Iris pigment epithelial cell (primary cell): ENCODE data around the gene DOCK8.

ENCODE experiments used
- DNase-seq: peaks from one replicate; pipeline ENCODE4 v3.0.0-alpha.2; 2011; ENCODE audit warnings: low read depth

The DOCK8 gene

DNA sequence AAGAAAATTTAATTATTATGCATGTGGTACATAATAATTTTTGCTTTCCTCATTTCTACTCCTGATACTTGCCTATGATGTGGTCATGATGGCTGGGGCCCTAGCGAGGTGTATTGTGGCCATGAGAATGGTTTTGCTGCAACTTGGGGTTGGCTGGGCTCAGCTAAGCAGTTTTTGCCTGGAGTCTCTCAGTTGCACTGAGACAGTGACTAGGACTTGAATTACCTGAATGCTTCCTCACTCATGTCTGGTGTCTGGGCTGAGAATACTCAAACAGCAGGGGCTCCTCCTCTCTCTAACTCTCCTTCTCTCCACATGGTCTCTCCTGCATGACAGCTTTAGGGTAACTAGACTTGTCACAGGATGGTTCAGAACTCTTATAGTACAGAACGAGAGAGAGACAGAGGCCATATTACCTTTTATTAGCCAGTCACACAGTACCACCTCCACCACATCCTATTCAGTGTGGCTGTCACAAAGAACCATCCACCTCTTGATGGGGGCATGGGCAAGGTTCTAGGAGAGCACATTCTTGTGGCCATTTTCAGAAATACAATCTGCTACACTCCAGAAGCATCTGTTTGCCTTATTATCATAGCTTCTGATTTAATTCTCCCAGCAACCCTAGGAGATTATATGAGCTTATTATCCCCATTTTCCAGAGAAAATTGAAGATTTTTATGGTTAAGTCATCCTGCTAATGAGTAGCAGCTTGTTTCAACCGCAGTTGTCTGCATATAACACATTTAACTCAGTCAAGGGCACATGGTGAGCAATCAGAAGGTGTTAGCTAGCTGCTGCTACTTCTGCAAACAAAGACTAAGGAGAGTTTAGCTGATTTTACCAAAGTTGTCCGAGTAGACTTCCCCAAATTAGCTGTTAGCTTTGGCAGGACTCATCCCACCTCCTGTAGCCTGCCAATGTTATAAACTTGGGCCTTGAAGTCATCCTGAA, 245.1 kb downstream of the DOCK8 start:
- no peak for DNase-seq

GRCh38 chr9:462121-462520, 247.5 kb downstream of the DOCK8 start:
- DNase-seq = no peak

- no peak for DNase-seq
These were observed 247.9 kb downstream of the DOCK8 start for GRCh38 chr9:462606-463005.

DNA sequence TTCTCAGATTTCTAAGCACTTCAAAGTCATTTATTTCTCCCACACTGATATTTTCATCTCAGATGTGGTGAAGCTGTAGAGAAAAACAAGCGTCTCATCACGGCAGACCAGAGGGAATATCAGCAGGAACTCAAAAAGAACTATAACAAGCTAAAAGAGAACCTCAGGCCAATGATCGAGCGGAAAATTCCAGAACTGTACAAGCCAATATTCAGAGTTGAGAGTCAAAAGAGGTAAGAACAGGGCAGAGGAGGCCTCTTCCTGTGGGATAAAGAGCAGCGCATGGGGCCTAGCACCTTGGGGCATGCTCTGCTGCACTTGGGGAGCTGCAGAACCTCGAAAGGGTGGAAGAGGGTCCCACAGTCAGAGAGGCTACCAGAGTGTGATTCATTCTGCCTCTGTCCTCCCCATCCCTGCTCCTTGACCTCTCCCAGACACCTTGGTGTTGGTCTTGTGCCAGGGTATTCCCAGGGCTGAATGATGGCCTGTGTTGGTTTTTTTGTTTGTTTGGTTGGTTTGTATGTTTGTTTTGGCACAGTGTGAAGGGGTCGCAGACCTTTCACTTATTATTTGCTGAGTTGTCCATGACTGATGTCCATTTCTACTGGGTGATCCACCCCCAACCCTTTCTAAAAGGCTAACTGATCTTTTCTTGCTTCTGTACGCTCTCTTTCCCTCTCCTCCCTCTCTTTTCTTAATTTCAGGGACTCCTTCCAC, 248.9 kb downstream of the DOCK8 start:
- DNase-seq = no peak

- no peak for DNase-seq
These were observed 252.1 kb downstream of the DOCK8 start for GRCh38 chr9:466747-467146.

- no peak for DNase-seq
These were observed 254.2 kb downstream of the DOCK8 start for GRCh38 chr9:468766-469426.

GRCh38 chr9:469672-470551, 255.2 kb downstream of the DOCK8 start:
- peak; percentile 74 for DNase-seq

- no peak for DNase-seq
These were observed 256.0 kb downstream of the DOCK8 start for GRCh38 chr9:470552-471194.

- DNase-seq = no peak
These were observed 256.7 kb downstream of the DOCK8 start for GRCh38 chr9:471320-471719.

DNA sequence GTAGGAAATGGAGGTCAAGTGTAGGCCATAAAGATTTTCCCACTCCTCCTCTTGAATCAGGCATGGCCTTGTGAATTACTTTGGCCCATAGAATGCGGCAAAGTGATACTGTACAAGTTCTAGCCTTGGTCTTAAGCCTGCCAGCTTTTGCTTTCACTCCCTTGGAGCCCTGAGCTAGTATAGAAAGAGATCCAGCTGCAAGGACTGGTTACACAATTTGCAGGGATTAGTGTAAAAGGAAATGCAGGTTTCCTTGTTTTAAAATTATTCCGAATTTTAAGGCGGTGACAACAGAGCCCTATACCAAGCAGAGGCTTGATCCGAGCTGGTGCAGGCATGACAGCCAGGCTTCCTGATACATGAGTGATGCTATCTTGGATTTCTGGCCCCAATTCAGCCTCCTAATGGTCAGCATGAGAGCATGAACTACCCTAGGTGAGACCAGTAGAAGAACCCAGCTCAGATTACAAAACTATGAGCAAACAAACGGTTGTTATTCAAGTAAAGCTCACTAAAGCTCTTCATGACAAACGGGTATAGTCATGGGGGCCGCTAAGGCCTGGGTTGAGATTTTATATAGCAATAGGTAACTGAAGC, 257.9 kb downstream of the DOCK8 start:
- DNase-seq = no peak

GRCh38 chr9:477193-477592, 262.5 kb downstream of the DOCK8 start:
- no peak for DNase-seq

- no peak for DNase-seq
These were observed 264.8 kb downstream of the DOCK8 start for GRCh38 chr9:479304-479970.

- no peak for DNase-seq
These were observed 265.3 kb downstream of the DOCK8 start for GRCh38 chr9:479971-480350.

- no peak for DNase-seq
These were observed 268.1 kb downstream of the DOCK8 start for GRCh38 chr9:482739-483138.

DNA sequence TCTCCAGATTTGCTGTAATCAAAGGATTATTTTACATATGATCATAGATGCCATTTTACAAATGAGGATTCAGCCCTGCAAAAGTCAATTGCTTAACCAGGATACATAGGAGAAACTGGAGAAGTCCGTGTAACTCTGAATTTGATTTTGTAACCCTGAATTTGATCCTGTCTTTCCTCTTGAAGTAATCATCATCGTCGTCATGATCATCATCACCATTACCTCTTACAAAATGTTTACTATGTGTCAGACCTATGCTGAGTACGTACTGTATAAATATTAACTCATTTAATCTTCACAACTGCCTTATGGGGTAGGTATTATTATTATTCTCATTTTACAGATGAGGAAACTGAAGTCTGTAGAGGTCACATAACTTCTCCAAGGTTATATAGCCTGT, 271.5 kb downstream of the DOCK8 start:
- peak; percentile 31 for DNase-seq

- no peak for DNase-seq
These were observed 272.8 kb downstream of the DOCK8 start for GRCh38 chr9:487429-487828.

DNA sequence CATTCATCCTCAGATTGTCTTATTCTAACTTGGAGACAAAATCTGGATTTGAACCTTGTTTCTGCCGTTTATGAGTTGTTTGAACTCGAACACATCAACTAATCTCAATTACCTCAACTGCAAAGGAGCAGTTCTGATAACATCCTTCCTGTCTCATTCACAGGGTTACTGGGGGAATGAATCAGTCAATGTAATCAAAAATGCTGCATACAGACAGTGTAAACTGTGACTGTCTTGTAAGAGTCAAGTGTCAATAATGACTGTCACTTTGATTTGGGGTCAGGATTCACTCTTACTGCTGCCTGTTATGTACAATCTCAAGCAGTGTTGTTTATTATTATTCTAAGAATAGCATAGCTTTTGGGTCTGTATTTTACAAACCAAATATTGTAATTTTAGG, 273.8 kb downstream of the DOCK8 start:
- DNase-seq = no peak

- DNase-seq = no peak
These were observed 274.8 kb downstream of the DOCK8 start for GRCh38 chr9:489198-490197.

- no peak for DNase-seq
These were observed 280.1 kb downstream of the DOCK8 start for GRCh38 chr9:494764-495163.
